Upper lobe of left lung (tissue), 6 donors: ENCODE data around the gene ACACB. TPM values are rescaled to one million over a fixed set of nuclear protein-coding genes. Genes with fewer than 3 reads are reported as not detected.

ENCODE experiments used
- ATAC-seq, 2 donors: fragments of 200-7000 bp; cut with Tn5 transposase; one replicate each; pipeline ENCODE4 v1.9.1; 2022; ENCODE audit warnings: mild to moderate bottlenecking in 2 of 2, moderate library complexity in 2 of 2; ENCODE audit not compliant: low FRiP score in 2 of 2
- DNase-seq, 2 donors: peaks; one replicate each; pipeline ENCODE4 v3.0.0-alpha.2; 2019 to 2020
- H3K27ac ChIP-seq, 4 donors: fragments of 200-600 bp; sonication (generic); one replicate each; pipeline ENCODE4 v1.5.1; 2016 to 2019
- H3K27me3 ChIP-seq, 4 donors: fragments of 200-600 bp; sonication (generic); one replicate each; pipeline ENCODE4 v1.5.1; 2017 to 2019
- H3K36me3 ChIP-seq, 4 donors: fragments of 200-600 bp; sonication (generic); one replicate each; pipeline ENCODE4 v1.5.1; 2016 to 2019
- H3K4me1 ChIP-seq, 4 donors: fragments of 200-600 bp; sonication (generic); one replicate each; pipeline ENCODE4 v1.5.1; 2018 to 2019
- H3K4me3 ChIP-seq, 4 donors: fragments of 200-600 bp; sonication (generic); one replicate each; pipeline ENCODE4 v1.5.1; 2017 to 2019; ENCODE audit warnings: mild to moderate bottlenecking in 2 of 4, moderate library complexity in 1 of 4
- H3K9me3 ChIP-seq, 4 donors: fragments of 200-600 bp; sonication (generic); one replicate each; pipeline ENCODE4 v1.5.1; 2018 to 2019
- CTCF ChIP-seq, 6 experiments: fragments of 450-650 bp in 4 of 6; fragments of 200-600 bp in 2 of 6; sonication (generic) in 2 of 6; IDR thresholded peaks; one replicate each; pipeline ENCODE4 v1.5.1; 2016 to 2019; ENCODE audit warnings: antibody characterized with exemption in 6 of 6
- EP300 ChIP-seq, 4 donors: sonication (generic); formaldehyde crosslinking; IDR thresholded peaks; one replicate each; pipeline ENCODE4 v1.5.1; 2017; ENCODE audit warnings: antibody characterized with exemption in 4 of 4, control low read depth in 2 of 4
- POLR2A ChIP-seq, 4 donors: fragments of 450-650 bp; IDR thresholded peaks; one replicate each; pipeline ENCODE4 v1.5.1; 2016 to 2017; ENCODE audit warnings: antibody characterized with exemption in 4 of 4, mild to moderate bottlenecking in 2 of 4
- POLR2AphosphoS5 ChIP-seq, 2 donors: sonication (generic); formaldehyde crosslinking; IDR thresholded peaks; one replicate each; pipeline ENCODE4 v1.5.1; 2017; ENCODE audit warnings: antibody characterized with exemption in 2 of 2
- WGBS, 2 donors: methylation state at CpG; one replicate each; pipeline ENCODE4 v1.1.5; 2017 to 2018; 5-methylcytosine and 5-hydroxymethylcytosine counted together
- total RNA-seq, 6 donors: library from RNA; depleted of rRNA in 4 of 6; stranded (reverse); fragments of >200 nt in 4 of 6; gene quantifications; one replicate each; pipeline versions ENCODE4 v1.1.0 to v1.2.1, GENCODE V29; 2016 to 2021
- donor health status: DM: no; HTN: no; CAD: no; lungs with moderate emphysema.
- donor health status: DM: no; HTN: yes; CAD: no; lungs with severe emphysema.

Gene ACACB
- total RNA-seq, 6 donors from 2014 or later, result 26.3 to 202 (median 36.3) TPM

GRCh38 chr12:109274381-109274780 is 158.0 kb downstream of the ACACB start:
- Histone ChIP-seq H3K4me3 (no peak overlapping the region), H3K27ac (no peak overlapping the region), H3K36me3 (no peaks in the 10 kb centered on the region), H3K27me3 (no peaks in the 10 kb centered on the region), H3K9me3 (peaks cover 0 to 6% (median 0%) of the 10 kb centered on the region in 4 donors), H3K4me1 (peaks cover 0 to 5% (median 1%) of the 10 kb centered on the region in 4 donors)
- DNase-seq (no peak), ATAC-seq (no peak)
- 94% methylated on average over 1 of the region's 1 CpG; no CpG with 5 or more reads in 1 of the 2 donors for WGBS, 2 donors
- TF ChIP-seq POLR2AphosphoS5 (IDR thresholded peaks at IDR 0.05), result no peak

- Histone ChIP-seq H3K4me3 (no peak overlapping the region), H3K27me3 (no peaks in the 10 kb centered on the region), H3K27ac (no peak overlapping the region), H3K9me3 (peaks cover 0 to 6% (median 0%) of the 10 kb centered on the region in 4 donors), H3K4me1 (peaks cover 0 to 5% (median 1%) of the 10 kb centered on the region in 4 donors), H3K36me3 (no peaks in the 10 kb centered on the region)
- DNase-seq (no peak), ATAC-seq (no peak)
- TF ChIP-seq POLR2AphosphoS5 (IDR thresholded peaks at IDR 0.05), result no peak
- TF ChIP-seq EP300 (IDR thresholded peaks at IDR 0.05), result no peak
- no peak for TF ChIP-seq POLR2A (IDR thresholded peaks at IDR 0.05)
- TF ChIP-seq CTCF (IDR thresholded peaks at IDR 0.05), result no peak
- WGBS, 2 donors, result 66 to 71% methylated on average over 4 of the region's 4 CpGs
Observed at GRCh38 chr12:109275173-109275572, 158.8 kb downstream of the ACACB start.

DNA sequence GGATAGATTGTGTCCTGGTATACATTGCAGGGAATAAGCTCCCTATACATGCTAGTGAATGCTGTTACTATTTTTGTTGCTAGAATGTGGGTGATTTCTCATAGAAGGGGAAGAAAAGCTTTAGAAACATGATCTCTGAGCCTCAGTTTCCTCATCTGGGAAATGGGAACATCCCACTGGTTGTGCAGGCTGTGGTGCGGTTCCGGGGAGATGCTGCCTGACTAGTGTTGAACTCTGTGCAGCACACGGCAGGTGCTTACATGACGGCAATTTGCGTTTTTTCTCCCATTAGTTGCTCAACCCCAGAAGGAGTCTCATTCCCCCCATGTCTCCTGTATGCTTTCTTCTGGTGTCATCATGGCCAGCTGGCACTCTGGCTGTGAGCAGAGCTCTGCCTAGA is 159.8 kb downstream of the ACACB start:
- DNase-seq (no peak), ATAC-seq (no peak)
- peaks cover 0 to 5% (median 1%) of the 10 kb centered on the region in 4 donors for H3K4me1 ChIP-seq
- no peak overlapping the region for H3K27ac ChIP-seq
- H3K4me3 ChIP-seq, result no peak overlapping the region
- WGBS, 2 donors, result 93 to 95% methylated on average over 5 of the region's 5 CpGs
- H3K9me3 ChIP-seq, result no peaks in the 10 kb centered on the region
- TF ChIP-seq CTCF (IDR thresholded peaks at IDR 0.05) (no peak), POLR2A (IDR thresholded peaks at IDR 0.05) (no peak), EP300 (IDR thresholded peaks at IDR 0.05) (no peak), POLR2AphosphoS5 (IDR thresholded peaks at IDR 0.05) (no peak)
- no peaks in the 10 kb centered on the region for H3K36me3 ChIP-seq
- no peaks in the 10 kb centered on the region for H3K27me3 ChIP-seq

GRCh38 chr12:109277255-109277898 is 161.0 kb downstream of the ACACB start:
- no peak for TF ChIP-seq POLR2AphosphoS5 (IDR thresholded peaks at IDR 0.05)
- no peak for TF ChIP-seq CTCF (IDR thresholded peaks at IDR 0.05)
- no peak for TF ChIP-seq EP300 (IDR thresholded peaks at IDR 0.05)
- TF ChIP-seq POLR2A (IDR thresholded peaks at IDR 0.05), result no peak
- WGBS, 2 donors, result 89 to 91% methylated on average over 6 to 8 of the region's 8 CpGs

GRCh38 chr12:109277899-109278762 is 161.7 kb downstream of the ACACB start:
- H3K4me1 ChIP-seq, result peaks cover 0 to 5% (median 1%) of the 10 kb centered on the region in 4 donors
- no peaks in the 10 kb centered on the region for H3K9me3 ChIP-seq
- DNase-seq, result no peak
- 48 to 58% methylated on average over 15 of the region's 15 CpGs for WGBS, 2 donors
- no peaks in the 10 kb centered on the region for H3K27me3 ChIP-seq
- no peaks in the 10 kb centered on the region for H3K36me3 ChIP-seq
- TF ChIP-seq POLR2AphosphoS5 (IDR thresholded peaks at IDR 0.05) (no peak), POLR2A (IDR thresholded peaks at IDR 0.05) (no peak), EP300 (IDR thresholded peaks at IDR 0.05) (no peak), CTCF (IDR thresholded peaks at IDR 0.05) (no peak)
- no peak overlapping the region for H3K27ac ChIP-seq
- H3K4me3 ChIP-seq, result no peak overlapping the region
- ATAC-seq, result peak in 1 of 2 donors; percentile 40

More at GRCh38 chr12:109277255-109277898, 161.0 kb downstream of the ACACB start:
- Histone ChIP-seq H3K4me3 (no peak overlapping the region), H3K27me3 (no peaks in the 10 kb centered on the region), H3K36me3 (no peaks in the 10 kb centered on the region), H3K4me1 (peaks cover 0 to 5% (median 1%) of the 10 kb centered on the region in 4 donors), H3K27ac (no peak overlapping the region), H3K9me3 (no peaks in the 10 kb centered on the region)
- DNase-seq (no peak), ATAC-seq (no peak)
